ENCODE data around the gene PACRG. TPM values are rescaled to one million over a fixed set of nuclear protein-coding genes. Genes with fewer than 3 reads are reported as not detected.

The PACRG gene
- total RNA-seq, 1 experiment from 2014 or later = 0.26 TPM

- Histone ChIP-seq H3K9me3 (ENCODE audit: control insufficient read depth, low read depth, low read length) (no peaks in the 10 kb centered on the region), H3K18ac (ENCODE audit: insufficient read length, low read depth, low read length) (no peak overlapping the region), H2AK5ac (ENCODE audit: insufficient read length, low read length) (no peak overlapping the region), H3T11ph (ENCODE audit: low read length) (no peak overlapping the region), H3K27me3 (ENCODE audit: insufficient read depth, low read length) (no peaks in the 10 kb centered on the region), H4K5ac (ENCODE audit: insufficient read length, low read depth, low read length) (no peak overlapping the region), H2BK20ac (ENCODE audit: low read depth, low read length, poor library complexity, severe bottlenecking) (no peak overlapping the region), H3K56ac (ENCODE audit: insufficient read length, low read depth, low read length) (no peak overlapping the region), H2AFZ (ENCODE audit: low read length) (no peak overlapping the region), H3K4ac (ENCODE audit: low read depth, low read length) (no peak overlapping the region), H2BK12ac (ENCODE audit: insufficient read length, low read depth, low read length) (no peak overlapping the region), H3K4me1 (ENCODE audit: insufficient read depth, low read length) (no peaks in the 10 kb centered on the region), H3K23me2 (ENCODE audit: insufficient read length, low read depth, low read length, poor library complexity, severe bottlenecking) (no peaks in the 10 kb centered on the region), H3K14ac (ENCODE audit: insufficient read depth, low read length) (no peak overlapping the region), H2BK15ac (ENCODE audit: low read depth, low read length) (no peak overlapping the region), H3K27ac (ENCODE audit: insufficient read length, low read depth, low read length) (no peak overlapping the region), H3K79me1 (ENCODE audit: insufficient read depth, low read depth, low read length, poor library complexity, severe bottlenecking) (no peaks in the 10 kb centered on the region), H3K79me2 (ENCODE audit: insufficient read depth, low read length) (no peaks in the 10 kb centered on the region), H4K8ac (replicated peaks; ENCODE audit: insufficient read length, low read depth, low read length) (no peak overlapping the region), H3K9ac (ENCODE audit: extremely low read depth, insufficient read length, low read length) (no peak overlapping the region), H2BK120ac (ENCODE audit: low read depth, low read length, poor library complexity, severe bottlenecking) (no peak overlapping the region), H4K20me1 (ENCODE audit: control insufficient read depth, insufficient read depth, insufficient read length) (no peaks in the 10 kb centered on the region), H4K91ac (ENCODE audit: insufficient read length, low read depth, low read length) (no peak overlapping the region), H3K4me2 (ENCODE audit: insufficient read depth, insufficient read length, low read length) (no peak overlapping the region), H2BK5ac (ENCODE audit: insufficient read length, low read length) (no peak overlapping the region), H3K23ac (ENCODE audit: insufficient read length, low read depth, low read length) (no peak overlapping the region)
- H3K27me3 Mint-ChIP-seq (ENCODE audit: low read depth) = no peaks in the 10 kb centered on the region
- H3K4me3 Mint-ChIP-seq = no peak overlapping the region
- no peak for TF ChIP-seq CTCF (conservative IDR thresholded peaks at IDR 0.05)
- no peaks in the 10 kb centered on the region; a peak in 1 of 5 replicates for H3K9me3 Mint-ChIP-seq
- H3K36me3 Mint-ChIP-seq (ENCODE audit: insufficient read depth in 1 of 3, low read depth in 3 of 3) = no peaks in the 10 kb centered on the region
- no CpG with 5 or more reads among the region's 17 CpGs for WGBS (ENCODE audit: extremely low coverage, insufficient read length, low lambda C conversion rate)
- H3K4me1 Mint-ChIP-seq = peaks cover 23 to 27% of the 10 kb centered on the region in 2 experiments
- DNase-seq = no peak
- H3K27ac Mint-ChIP-seq = peak overlapping the region in 1 of 3 experiments; percentile 68; a peak in 1 of 7 replicates
These were observed 512.8 kb downstream of the PACRG start for GRCh38 chr6:163240556-163240955.
